Measurements from ENCODE around the gene KCNMA1. TPM values are rescaled to one million over a fixed set of nuclear protein-coding genes. Genes with fewer than 3 reads are reported as not detected.
"Not testable (repeated sequence)": the region's sequence is repeated elsewhere in the genome, so short reads cannot be mapped to it uniquely, and the experiment has no call there.

KCNMA1 gene
- total RNA-seq, 1 donor from 2014 or later = 87.6 TPM

DNA sequence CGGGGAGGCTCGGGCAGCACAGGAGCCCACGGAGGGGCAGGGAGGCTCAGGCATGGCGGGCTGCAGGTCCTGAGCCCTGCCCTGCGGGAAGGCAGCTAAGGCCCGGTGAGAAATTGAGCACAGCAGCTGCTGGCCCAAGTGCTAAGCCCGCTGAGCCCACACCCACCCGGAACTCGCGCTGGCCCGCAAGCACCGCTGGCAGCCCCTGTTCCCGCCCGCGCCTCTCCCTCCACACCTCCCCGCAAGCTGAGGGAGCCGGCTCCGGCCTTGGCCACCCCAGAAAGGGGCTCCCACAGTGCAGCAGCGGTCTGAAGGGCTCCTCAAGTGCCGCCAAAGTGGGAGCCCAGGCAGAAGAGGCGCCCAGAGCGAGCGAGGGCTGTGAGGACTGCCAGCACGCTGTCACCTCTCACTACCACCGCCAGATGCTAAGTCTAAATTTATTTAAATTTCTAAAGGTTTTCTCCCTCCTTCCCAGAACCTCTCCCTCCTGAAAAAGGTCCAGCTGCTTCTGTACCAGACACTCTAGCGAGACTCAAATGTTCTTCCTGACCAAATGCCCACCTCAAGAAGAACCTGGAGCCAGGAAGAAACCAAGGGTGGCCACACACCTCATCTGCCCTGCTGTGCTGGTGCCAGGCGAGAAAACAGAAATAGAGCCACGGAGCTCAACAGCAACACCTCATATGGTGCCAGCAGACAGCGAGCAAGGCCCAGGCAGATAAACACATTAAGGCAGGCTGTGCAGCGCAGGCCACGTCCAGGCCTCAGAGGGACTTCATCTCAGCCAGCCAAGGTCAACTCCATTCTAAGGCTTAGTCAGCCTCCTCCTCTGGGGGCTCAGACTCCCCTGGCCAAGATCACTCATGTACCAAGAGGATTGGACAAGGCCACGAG is 47.0 kb downstream of the KCNMA1 start:
- peaks cover 5% of the 10 kb centered on the region for H3K36me3 Mint-ChIP-seq (ENCODE audit: low read depth)
- TF ChIP-seq, protein P1, sequence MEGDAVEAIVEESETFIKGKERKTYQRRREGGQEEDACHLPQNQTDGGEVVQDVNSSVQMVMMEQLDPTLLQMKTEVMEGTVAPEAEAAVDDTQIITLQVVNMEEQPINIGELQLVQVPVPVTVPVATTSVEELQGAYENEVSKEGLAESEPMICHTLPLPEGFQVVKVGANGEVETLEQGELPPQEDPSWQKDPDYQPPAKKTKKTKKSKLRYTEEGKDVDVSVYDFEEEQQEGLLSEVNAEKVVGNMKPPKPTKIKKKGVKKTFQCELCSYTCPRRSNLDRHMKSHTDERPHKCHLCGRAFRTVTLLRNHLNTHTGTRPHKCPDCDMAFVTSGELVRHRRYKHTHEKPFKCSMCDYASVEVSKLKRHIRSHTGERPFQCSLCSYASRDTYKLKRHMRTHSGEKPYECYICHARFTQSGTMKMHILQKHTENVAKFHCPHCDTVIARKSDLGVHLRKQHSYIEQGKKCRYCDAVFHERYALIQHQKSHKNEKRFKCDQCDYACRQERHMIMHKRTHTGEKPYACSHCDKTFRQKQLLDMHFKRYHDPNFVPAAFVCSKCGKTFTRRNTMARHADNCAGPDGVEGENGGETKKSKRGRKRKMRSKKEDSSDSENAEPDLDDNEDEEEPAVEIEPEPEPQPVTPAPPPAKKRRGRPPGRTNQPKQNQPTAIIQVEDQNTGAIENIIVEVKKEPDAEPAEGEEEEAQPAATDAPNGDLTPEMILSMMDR (IDR thresholded peaks at IDR 0.05) = no peak
- no peaks in the 10 kb centered on the region for H3K27me3 Mint-ChIP-seq (ENCODE audit: low read depth)
- H3K4me3 Mint-ChIP-seq (ENCODE audit: unreplicated experiment) = no peak overlapping the region
- H3K9me3 Mint-ChIP-seq (ENCODE audit: low read depth) = no peaks in the 10 kb centered on the region
- peaks cover 77% of the 10 kb centered on the region for H3K4me1 Mint-ChIP-seq (ENCODE audit: low read depth)
- DNase-seq (ENCODE audit: low spot score) = no peak
- peak overlapping the region; percentile 12 for H3K27ac Mint-ChIP-seq (ENCODE audit: unreplicated experiment)

DNA sequence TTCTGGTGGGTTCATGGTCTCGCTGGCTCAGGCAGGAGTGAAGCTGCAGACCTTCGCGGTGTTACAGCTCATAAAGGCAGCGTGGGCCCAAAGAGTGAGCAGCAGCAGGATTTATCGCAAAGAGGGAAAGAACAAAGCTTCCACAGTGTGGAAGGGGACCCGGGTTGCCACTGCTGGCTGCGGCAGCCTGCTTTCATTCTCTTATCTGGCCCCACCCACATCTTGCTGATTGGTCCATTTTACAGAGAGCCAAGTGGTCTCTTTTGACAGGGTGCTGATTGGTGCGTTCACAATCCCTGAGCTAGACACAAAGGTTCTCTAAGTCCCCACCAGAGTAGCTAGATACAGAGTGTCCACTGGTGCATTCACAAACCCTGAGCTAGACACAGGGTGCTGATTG is 47.9 kb downstream of the KCNMA1 start:
- not testable (repeated sequence) for H3K9me3 Mint-ChIP-seq (ENCODE audit: low read depth); H3K36me3 Mint-ChIP-seq (ENCODE audit: low read depth); H3K27me3 Mint-ChIP-seq (ENCODE audit: low read depth); DNase-seq (ENCODE audit: low spot score); H3K27ac Mint-ChIP-seq (ENCODE audit: unreplicated experiment); H3K4me3 Mint-ChIP-seq (ENCODE audit: unreplicated experiment)
- H3K4me1 Mint-ChIP-seq (ENCODE audit: low read depth) = peaks cover 82% of the 10 kb centered on the region

DNA sequence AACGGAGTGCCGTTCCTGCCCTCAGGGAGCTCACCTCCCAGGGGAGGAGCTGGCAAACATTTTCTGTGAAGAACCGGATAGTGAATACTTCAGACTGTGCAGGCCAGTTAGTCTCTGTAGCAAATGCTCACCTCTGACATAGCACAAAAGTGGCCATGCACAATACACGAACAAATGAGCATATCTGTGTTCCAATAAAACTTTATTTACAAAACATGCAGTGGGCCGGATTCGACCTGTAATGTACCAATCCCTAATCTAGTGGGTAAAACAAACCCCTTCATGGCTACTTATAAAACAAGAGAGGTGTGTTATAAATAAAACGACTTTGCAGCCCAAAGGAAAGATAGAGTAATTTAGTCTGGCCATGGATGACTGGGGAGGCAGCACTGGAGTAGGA is 48.7 kb downstream of the KCNMA1 start:
- TF ChIP-seq, protein P1 (IDR thresholded peaks at IDR 0.05) = no peak
- H3K9me3 Mint-ChIP-seq (ENCODE audit: low read depth) = no peaks in the 10 kb centered on the region
- no peak overlapping the region for H3K4me3 Mint-ChIP-seq (ENCODE audit: unreplicated experiment)
- H3K27me3 Mint-ChIP-seq (ENCODE audit: low read depth) = no peaks in the 10 kb centered on the region
- DNase-seq (ENCODE audit: low spot score) = no peak
- no peak overlapping the region for H3K27ac Mint-ChIP-seq (ENCODE audit: unreplicated experiment)
- peaks cover 78% of the 10 kb centered on the region for H3K4me1 Mint-ChIP-seq (ENCODE audit: low read depth)
- H3K36me3 Mint-ChIP-seq (ENCODE audit: low read depth) = peaks cover 3% of the 10 kb centered on the region

DNA sequence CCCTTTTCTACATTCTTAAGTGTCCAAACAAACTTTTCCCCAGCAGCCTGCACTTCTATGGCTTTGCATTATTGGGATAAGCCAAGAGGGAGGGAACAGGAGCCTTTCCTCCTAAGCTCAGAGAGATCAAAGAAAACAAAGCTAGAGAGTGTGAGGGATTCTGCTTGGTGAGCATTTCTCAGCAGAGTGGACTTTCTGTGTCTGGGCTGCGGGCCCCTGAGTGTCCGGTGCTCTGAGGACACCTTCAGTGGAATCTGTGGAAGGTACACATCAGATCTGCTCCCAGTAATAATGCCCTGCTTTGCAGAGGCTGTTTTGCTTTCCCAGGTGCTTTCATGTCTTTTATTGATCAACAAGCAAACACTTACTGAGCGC is 50.2 kb downstream of the KCNMA1 start:
- TF ChIP-seq, protein P1 (IDR thresholded peaks at IDR 0.05) = no peak
- DNase-seq (ENCODE audit: low spot score) = no peak
- Mint-ChIP-seq H3K4me3 (ENCODE audit: unreplicated experiment) (no peak overlapping the region), H3K4me1 (ENCODE audit: low read depth) (peaks cover 74% of the 10 kb centered on the region), H3K27ac (ENCODE audit: unreplicated experiment) (peak overlapping the region; percentile 97), H3K36me3 (ENCODE audit: low read depth) (peaks cover 3% of the 10 kb centered on the region), H3K9me3 (ENCODE audit: low read depth) (no peaks in the 10 kb centered on the region), H3K27me3 (ENCODE audit: low read depth) (no peaks in the 10 kb centered on the region)

DNA sequence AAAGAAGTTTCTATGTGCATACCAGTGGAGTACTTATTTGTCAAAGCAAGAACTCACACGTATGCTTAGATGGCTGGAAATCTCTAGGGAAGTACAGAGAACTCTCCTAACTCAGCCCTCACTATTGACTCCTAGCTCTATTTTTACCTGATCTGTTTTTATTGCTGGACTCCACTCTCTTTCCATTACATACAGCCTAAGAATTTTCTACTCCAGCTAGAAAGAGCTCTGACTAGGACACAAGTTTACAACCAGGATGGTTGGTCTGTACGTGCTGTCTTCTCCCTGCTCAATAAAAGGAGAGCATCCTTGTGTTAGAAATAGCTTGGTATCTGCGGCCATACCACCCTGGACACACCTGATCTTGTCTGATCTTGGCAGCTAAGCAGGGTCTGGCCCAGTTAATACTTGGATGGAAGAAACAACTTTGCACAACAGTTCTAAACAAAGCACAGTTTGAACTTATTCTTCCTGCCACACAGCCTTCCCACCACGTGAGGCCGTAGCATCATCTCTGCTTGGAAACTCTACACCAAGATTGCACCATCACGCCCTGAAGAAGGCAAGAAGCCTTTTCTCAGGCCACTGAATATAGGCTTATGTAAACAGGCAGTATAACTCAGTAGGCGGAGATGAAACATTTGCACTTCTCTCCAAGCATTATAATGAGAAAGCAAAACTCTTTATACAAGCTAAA is 50.7 kb downstream of the KCNMA1 start:
- Mint-ChIP-seq H3K27ac (ENCODE audit: unreplicated experiment) (peak overlapping the region; percentile 97), H3K4me1 (ENCODE audit: low read depth) (peaks cover 74% of the 10 kb centered on the region), H3K4me3 (ENCODE audit: unreplicated experiment) (no peak overlapping the region), H3K27me3 (ENCODE audit: low read depth) (no peaks in the 10 kb centered on the region), H3K9me3 (ENCODE audit: low read depth) (no peaks in the 10 kb centered on the region), H3K36me3 (ENCODE audit: low read depth) (peaks cover 3% of the 10 kb centered on the region)
- no peak for DNase-seq (ENCODE audit: low spot score)
- TF ChIP-seq, protein P1 (IDR thresholded peaks at IDR 0.05) = peak; percentile 24

Data from chondrocyte (in vitro differentiated cells).